HepG2 (cell line): ENCODE data around the gene TSPAN5. TPM values are rescaled to one million over a fixed set of nuclear protein-coding genes. Genes with fewer than 3 reads are reported as not detected.

Source experiments
- ATAC-seq: fragments of 200-7000 bp; cut with Tn5 transposase; 3 replicates; pipeline ENCODE4 v1.9.1; 2020; ENCODE audit warnings: mild to moderate bottlenecking, moderate library complexity
- BruUV-seq: library from RNA; stranded (reverse); fragments of 400-500 nt; replicated peaks from 2 replicates; lab custom pipeline; 2021; lab: Mats Ljungman, UMichigan
- CTCF ChIA-PET: fragments of 300-600 bp; formaldehyde crosslinking; extraction: SDS; loops from one replicate; lab custom pipeline; 2021; ENCODE audit warnings: low total read pairs, inconsistent platforms, low intra/inter-chr PET ratio; lab: Yijun Ruan, JAX
- POLR2A ChIA-PET: fragments of 350-600 bp; sonication (Branson Sonifier 250); formaldehyde crosslinking; loops from one replicate; lab custom pipeline; 2020; ENCODE audit warnings: antibody characterized with exemption, inconsistent platforms; lab: Yijun Ruan, JAX
- DNase-seq: peaks from one replicate; pipeline ENCODE4 v3.0.0-alpha.2; 2015; ENCODE audit warnings: low spot score
- FAIRE-seq: peaks from 3 replicates; lab custom pipeline; 2011; peaks lifted over from hg19 to GRCh38; lab: Jason Lieb, UNC
- H2AFZ ChIP-seq: one replicate; pipeline ENCODE4 v1.6.1; 2011; ENCODE audit warnings: low read length, inconsistent platforms
- H3K27ac ChIP-seq: fragments of 300-600 bp; 3 replicates; pipeline ENCODE4 v1.8.0; 2011; ENCODE audit warnings: mixed run types, mild to moderate bottlenecking, mixed read lengths, low read length, inconsistent platforms; ENCODE audit not compliant: insufficient read depth; ENCODE audit errors: extremely low read length
- H3K27me3 ChIP-seq, 2 experiments: fragments of 200-600 bp in 1 of 2; 2 replicates in 1 of 2; 3 replicates in 1 of 2; pipeline versions ENCODE4 v1.6.0 to v1.8.0; 2011; ENCODE audit warnings: low read length in 2 of 2, mild to moderate bottlenecking in 2 of 2, moderate library complexity in 2 of 2, inconsistent platforms in 1 of 2; ENCODE audit not compliant: insufficient read depth in 2 of 2, control insufficient read depth in 1 of 2
- H3K36me3 ChIP-seq, 2 experiments: fragments of 200-600 bp in 1 of 2; replicated peaks in 1 of 2; 2 replicates in 1 of 2; 3 replicates in 1 of 2; pipeline versions ENCODE4 v1.5.1 to v1.8.0; 2011; ENCODE audit warnings: low read length in 2 of 2, inconsistent platforms in 1 of 2; ENCODE audit not compliant: insufficient read depth in 2 of 2, control insufficient read depth in 1 of 2
- H3K4me1 ChIP-seq: 2 replicates; pipeline ENCODE4 v1.5.1; 2012; ENCODE audit warnings: low read length, inconsistent platforms; ENCODE audit not compliant: insufficient read depth
- H3K4me2 ChIP-seq: 2 replicates; pipeline ENCODE4 v1.6.0; 2011; ENCODE audit warnings: low read depth, low read length, inconsistent platforms
- H3K4me3 ChIP-seq, 3 experiments: fragments of 200-600 bp in 1 of 3; sonication (generic), shearing (Covaris generic) in 1 of 3; replicated peaks in 1 of 3; 2 replicates each; pipeline ENCODE4 v1.5.1; 2011 to 2016; ENCODE audit warnings: low read length in 3 of 3, inconsistent platforms in 2 of 3, low read depth in 2 of 3, mild to moderate bottlenecking in 2 of 3, control low read depth in 1 of 3, mixed read lengths in 1 of 3; ENCODE audit not compliant: insufficient read depth in 1 of 3
- H3K79me2 ChIP-seq: one replicate; pipeline ENCODE4 v1.6.1; 2011; ENCODE audit warnings: low read length, inconsistent platforms; ENCODE audit not compliant: insufficient read depth
- H3K9ac ChIP-seq: 2 replicates; pipeline ENCODE4 v1.6.0; 2011; ENCODE audit warnings: mild to moderate bottlenecking, low read depth, low read length, inconsistent platforms; ENCODE audit not compliant: insufficient read depth
- H3K9me3 ChIP-seq: 2 replicates; pipeline ENCODE4 v1.5.1; 2012; ENCODE audit warnings: mild to moderate bottlenecking, low read length
- H4K20me1 ChIP-seq: 2 replicates; pipeline ENCODE4 v1.6.0; 2011; ENCODE audit warnings: inconsistent platforms, mild to moderate bottlenecking, low read length, moderate library complexity; ENCODE audit not compliant: insufficient read depth
- ARNT2 ChIP-seq: sonication (generic); formaldehyde crosslinking; IDR thresholded peaks from 2 replicates; pipeline ENCODE4 v1.8.0; 2022; ENCODE audit warnings: mild to moderate bottlenecking, low read depth, missing genetic modification reagents, moderate library complexity
- CREBL2 ChIP-seq: sonication (generic); formaldehyde crosslinking; IDR thresholded peaks from 2 replicates; pipeline ENCODE4 v1.8.1; 2023; ENCODE audit warnings: missing genetic modification reagents, mild to moderate bottlenecking, borderline replicate concordance
- EEA1 ChIP-seq: sonication (generic); formaldehyde crosslinking; IDR thresholded peaks from 2 replicates; pipeline ENCODE4 v1.5.1; 2020; ENCODE audit warnings: mild to moderate bottlenecking, missing genetic modification reagents, borderline replicate concordance
- ETV5 ChIP-seq: IDR thresholded peaks from 2 replicates; pipeline ENCODE4 v1.6.1; 2018; ENCODE audit warnings: missing biosample characterization, missing genetic modification reagents, inconsistent platforms, borderline replicate concordance
- MTF2 ChIP-seq: sonication (generic); formaldehyde crosslinking; IDR thresholded peaks from 2 replicates; pipeline ENCODE4 v1.5.0; 2020; ENCODE audit warnings: missing genetic modification reagents, borderline replicate concordance
- MXD1 ChIP-seq: sonication (generic); formaldehyde crosslinking; IDR thresholded peaks from 2 replicates; pipeline ENCODE4 v1.4.0; 2020; ENCODE audit warnings: mild to moderate bottlenecking, missing genetic modification reagents
- SP140L ChIP-seq: sonication (generic); formaldehyde crosslinking; IDR thresholded peaks from 2 replicates; pipeline ENCODE4 v1.4.0; 2020; ENCODE audit warnings: missing genetic modification reagents, borderline replicate concordance
- SRSF9 ChIP-seq: fragments of 200-400 bp; formaldehyde crosslinking; IDR thresholded peaks from 2 replicates; pipeline ENCODE4 v1.6.1; 2018; ENCODE audit warnings: borderline replicate concordance, mild to moderate bottlenecking, low read depth, low read length; ENCODE audit not compliant: insufficient read depth, poor library complexity, severe bottlenecking
- SRY ChIP-seq: sonication (generic); formaldehyde crosslinking; IDR thresholded peaks from 2 replicates; pipeline ENCODE4 v1.8.0; 2022; ENCODE audit warnings: mild to moderate bottlenecking, missing genetic modification reagents
- ZBTB3 ChIP-seq: sonication (generic); formaldehyde crosslinking; IDR thresholded peaks from 2 replicates; pipeline ENCODE4 v1.4.0; 2020; ENCODE audit warnings: low read depth, mild to moderate bottlenecking, moderate library complexity, missing genetic modification reagents, borderline replicate concordance
- ZBTB8A ChIP-seq: sonication (generic); formaldehyde crosslinking; IDR thresholded peaks from 2 replicates; pipeline ENCODE4 v1.4.0; 2020; ENCODE audit warnings: mild to moderate bottlenecking, low read depth, missing genetic modification reagents, borderline replicate concordance
- ZNF251 ChIP-seq: sonication (generic); formaldehyde crosslinking; IDR thresholded peaks from 2 replicates; pipeline ENCODE4 v1.9.0; 2021; ENCODE audit warnings: mild to moderate bottlenecking, missing genetic modification reagents
- ZNF441 ChIP-seq: sonication (generic); formaldehyde crosslinking; IDR thresholded peaks from 2 replicates; pipeline ENCODE4 v1.7.0; 2021; ENCODE audit warnings: missing genetic modification reagents, borderline replicate concordance
- ZNF547 ChIP-seq: sonication (generic); formaldehyde crosslinking; IDR thresholded peaks from 2 replicates; pipeline ENCODE4 v1.5.1; 2020; ENCODE audit warnings: mild to moderate bottlenecking, missing genetic modification reagents
- ZNF639 ChIP-seq: conservative IDR thresholded peaks from 2 replicates; pipeline ENCODE4 v1.6.1; 2018; ENCODE audit warnings: missing genetic modification reagents
- ZNF674 ChIP-seq: sonication (generic); formaldehyde crosslinking; IDR thresholded peaks from 2 replicates; pipeline ENCODE4 v1.5.0; 2020; ENCODE audit warnings: low read depth, mild to moderate bottlenecking, missing genetic modification reagents
- ZNF782 ChIP-seq: sonication (generic); formaldehyde crosslinking; IDR thresholded peaks from 2 replicates; pipeline ENCODE4 v1.4.0; 2020; ENCODE audit warnings: missing genetic modification reagents, mild to moderate bottlenecking, borderline replicate concordance
- ZNF790 ChIP-seq: sonication (generic); formaldehyde crosslinking; IDR thresholded peaks from 2 replicates; pipeline ENCODE4 v1.8.0; 2022; ENCODE audit warnings: missing genetic modification reagents, mild to moderate bottlenecking, borderline replicate concordance
- WGBS: methylation state at CpG from one replicate; pipeline ENCODE4 v1.1.6; 2017; ENCODE audit warnings: low lambda C conversion rate; 5-methylcytosine and 5-hydroxymethylcytosine counted together
- in situ Hi-C: cut with HindIII; loops from 2 replicates; pipeline ENCODE4 v1.10.0; 2017; ENCODE audit warnings: low pct_unique_long_range_greater_than_20kb; ENCODE audit not compliant: extremely low pct_ligation_motif_present
- intact Hi-C: fragments of 100-400 bp; cut with micrococcal nuclease; formaldehyde crosslinking; loops from one replicate; pipeline ENCODE4 v1.10.0; 2022; ENCODE audit not compliant: unreplicated experiment
- polyA plus RNA-seq, 8 experiments: library from polyadenylated mRNA; depleted of rRNA in 3 of 8; stranded (reverse) in 7 of 8; unstranded in 1 of 8; fragments of >200 nt; fragmentation: Illumina TruSeq in 4 of 8; extraction: Trizol in 4 of 8; gene quantifications; 2 replicates each; pipeline versions ENCODE4 v1.2.1 to v1.2.3, GENCODE V29; 2011 to 2016; ENCODE audit warnings: low read depth in 4 of 8, missing spikeins in 1 of 8, mixed read lengths in 1 of 8; ENCODE audit not compliant: insufficient read depth in 1 of 8
- total RNA-seq, 5 experiments: library from RNA; depleted of rRNA; stranded (reverse); fragments of >200 nt; fragmentation: Illumina TruSeq; extraction: Trizol; gene quantifications; 2 replicates each; pipeline ENCODE4 v1.2.3, GENCODE V29; 2016; ENCODE audit warnings: low read depth in 1 of 5

Gene TSPAN5
- total and polyA plus RNA-seq, 2 of the 13 experiments (the other 11 are each of a cell fraction or from before 2014, with no cell fraction given), result 0.20 to 0.53 TPM

GRCh38 chr4:98625920-98626319, 32.5 kb downstream of the TSPAN5 start (continued):
- TF ChIP-seq ZBTB8A (no peak), ARNT2 (CRISPR knock-in tag) (no peak), EEA1 (CRISPR knock-in tag) (no peak), ZNF547 (CRISPR knock-in tag) (no peak), ZNF782 (no peak), MXD1 (CRISPR knock-in tag) (no peak), MTF2 (CRISPR knock-in tag) (no peak), ZNF790 (CRISPR knock-in tag) (no peak), ZNF441 (no peak), SRSF9 (no peak), CREBL2 (CRISPR knock-in tag) (no peak), ZNF251 (no peak)
- TF ChIP-seq, all 625 proteins: peak for 0

- ChIA-PET POLR2A (no interaction called here), CTCF (no interaction called here)
- Histone ChIP-seq H2AFZ (no peak overlapping the region), H3K79me2 (no peaks in the 10 kb centered on the region), H3K4me1 (0 out of 2 replicates have a peak, but pooled peaks cover 7% of the 10 kb centered on the region), H4K20me1 (no peaks in the 10 kb centered on the region), H3K4me2 (no peak overlapping the region), H3K27ac (no peak overlapping the region), H3K36me3 (no peaks in the 10 kb centered on the region), H3K9ac (no peak overlapping the region), H3K4me3 (no peak overlapping the region), H3K9me3 (no peaks in the 10 kb centered on the region), H3K27me3 (peaks cover 0 to 2% of the 10 kb centered on the region in 2 experiments; a peak in 2 of 5 replicates)
- no TSS peak for BruUV-seq
- intact Hi-C loops (no loop called here), in situ Hi-C loops (no loop called here)
- TF ChIP-seq ZNF639 (CRISPR knock-in tag) (no peak), ETV5 (CRISPR knock-in tag) (no peak), SRY (CRISPR knock-in tag) (no peak), SP140L (CRISPR knock-in tag) (no peak), ZNF674 (CRISPR knock-in tag) (no peak), ZBTB3 (no peak)
- ATAC-seq, result no peak
- FAIRE-seq, result no peak
- WGBS, result 12% methylated on average over 4 of the region's 4 CpGs
- DNase-seq, result no peak
Measured at GRCh38 chr4:98625399-98625798, 33.0 kb downstream of the TSPAN5 start.
